GM21528 (cell line): ENCODE results near the gene ANKUB1.

Experiments used
- ATAC-seq: cut with Tn5 transposase; IDR thresholded peaks from one replicate; pipeline ENCODE4 v1.9.1; 2021; ENCODE audit warnings: mild to moderate bottlenecking, moderate library complexity; ENCODE audit not compliant: unreplicated experiment, low FRiP score

ANKUB1 gene

GRCh38 chr3:149810846-149811245, 18.5 kb upstream of the ANKUB1 start:
- ATAC-seq, result no peak

GRCh38 chr3:149809699-149810098, 17.3 kb upstream of the ANKUB1 start:
- ATAC-seq, result no peak

- ATAC-seq, result no peak
Observed at GRCh38 chr3:149808209-149808829, 16.0 kb upstream of the ANKUB1 start.

GRCh38 chr3:149806171-149806778, 13.9 kb upstream of the ANKUB1 start:
- ATAC-seq, result no peak

- no peak for ATAC-seq
Observed at GRCh38 chr3:149801639-149802038, 9.3 kb upstream of the ANKUB1 start.

GRCh38 chr3:149801195-149801594, 8.8 kb upstream of the ANKUB1 start:
- no peak for ATAC-seq

GRCh38 chr3:149800693-149801092, 8.3 kb upstream of the ANKUB1 start:
- no peak for ATAC-seq

- no peak for ATAC-seq
Observed at GRCh38 chr3:149796026-149796425, 3.7 kb upstream of the ANKUB1 start.

- ATAC-seq, result no peak
Observed at GRCh38 chr3:149790698-149791097, 1.7 kb downstream of the ANKUB1 start.

- ATAC-seq, result no peak
Observed at GRCh38 chr3:149790268-149790667, 2.1 kb downstream of the ANKUB1 start.

- ATAC-seq, result no peak
Observed at GRCh38 chr3:149784064-149784704, 8.2 kb downstream of the ANKUB1 start.

- no peak for ATAC-seq
Observed at GRCh38 chr3:149783576-149783975, 8.8 kb downstream of the ANKUB1 start.

- ATAC-seq, result no peak
Observed at GRCh38 chr3:149781741-149782140, 10.6 kb downstream of the ANKUB1 start.

GRCh38 chr3:149781211-149781610, 11.1 kb downstream of the ANKUB1 start:
- ATAC-seq, result no peak

GRCh38 chr3:149777414-149778214, 14.7 kb downstream of the ANKUB1 start:
- ATAC-seq, result no peak

- ATAC-seq, result no peak
Observed at GRCh38 chr3:149776170-149776569, 16.2 kb downstream of the ANKUB1 start.

GRCh38 chr3:149772861-149773260, 19.5 kb downstream of the ANKUB1 start:
- no peak for ATAC-seq

GRCh38 chr3:149771652-149772271, 20.6 kb downstream of the ANKUB1 start:
- ATAC-seq, result no peak

- ATAC-seq, result no peak
Observed at GRCh38 chr3:149770246-149770645, 22.1 kb downstream of the ANKUB1 start.

- ATAC-seq, result no peak
Observed at GRCh38 chr3:149768704-149769103, 23.6 kb downstream of the ANKUB1 start.

- ATAC-seq, result no peak
Observed at GRCh38 chr3:149767720-149768119, 24.6 kb downstream of the ANKUB1 start.
